Measurements from ENCODE around the gene ZPBP2.
"Not testable (repeated sequence)": the region's sequence is repeated elsewhere in the genome, so short reads cannot be mapped to it uniquely, and the experiment has no call there.

Gene ZPBP2

GRCh38 chr17:39867880-39868553 lies at the start of gene ZPBP2:
Gene ZPBP2, plus strand, starts transcription at chr17:39868202. Its CDS starts 153 bp downstream, at chr17:39868355.
- no peak within 1 kb of the TSS for H3K4me3 ChIP-seq (ENCODE audit: low read depth, low read length)

GRCh38 chr17:39818358-39819000 lies 49.5 kb upstream of the ZPBP2 start:
- no peak overlapping the region for H3K4me3 ChIP-seq (ENCODE audit: low read depth, low read length)

GRCh38 chr17:39820541-39820940 lies 47.5 kb upstream of the ZPBP2 start:
- no peak overlapping the region for H3K4me3 ChIP-seq (ENCODE audit: low read depth, low read length)

GRCh38 chr17:39820987-39821386 lies 47.0 kb upstream of the ZPBP2 start:
- no peak overlapping the region for H3K4me3 ChIP-seq (ENCODE audit: low read depth, low read length)

- H3K4me3 ChIP-seq (ENCODE audit: low read depth, low read length) = no peak overlapping the region
These were observed 46.0 kb upstream of the ZPBP2 start for GRCh38 chr17:39822051-39822451.

- H3K4me3 ChIP-seq (ENCODE audit: low read depth, low read length) = no peak overlapping the region
These were observed 44.5 kb upstream of the ZPBP2 start for GRCh38 chr17:39823407-39824054.

GRCh38 chr17:39826334-39826733 lies 41.7 kb upstream of the ZPBP2 start:
- no peak overlapping the region for H3K4me3 ChIP-seq (ENCODE audit: low read depth, low read length)

- no peak overlapping the region for H3K4me3 ChIP-seq (ENCODE audit: low read depth, low read length)
These were observed 39.6 kb upstream of the ZPBP2 start for GRCh38 chr17:39828443-39828842.

GRCh38 chr17:39831588-39831987 lies 36.4 kb upstream of the ZPBP2 start:
- H3K4me3 ChIP-seq (ENCODE audit: low read depth, low read length) = no peak overlapping the region

- H3K4me3 ChIP-seq (ENCODE audit: low read depth, low read length) = no peak overlapping the region
These were observed 34.0 kb upstream of the ZPBP2 start for GRCh38 chr17:39834017-39834416.

- H3K4me3 ChIP-seq (ENCODE audit: low read depth, low read length) = no peak overlapping the region
These were observed 32.8 kb upstream of the ZPBP2 start for GRCh38 chr17:39835038-39835786.

GRCh38 chr17:39836117-39836516 lies 31.9 kb upstream of the ZPBP2 start:
- no peak overlapping the region for H3K4me3 ChIP-seq (ENCODE audit: low read depth, low read length)

GRCh38 chr17:39838057-39838456 lies 29.9 kb upstream of the ZPBP2 start:
- no peak overlapping the region for H3K4me3 ChIP-seq (ENCODE audit: low read depth, low read length)

GRCh38 chr17:39838784-39839183 lies 29.2 kb upstream of the ZPBP2 start:
- no peak overlapping the region for H3K4me3 ChIP-seq (ENCODE audit: low read depth, low read length)

- no peak overlapping the region for H3K4me3 ChIP-seq (ENCODE audit: low read depth, low read length)
These were observed 26.8 kb upstream of the ZPBP2 start for GRCh38 chr17:39841134-39841683.

GRCh38 chr17:39845052-39845846 lies 22.8 kb upstream of the ZPBP2 start:
- H3K4me3 ChIP-seq (ENCODE audit: low read depth, low read length) = no peak overlapping the region

- no peak overlapping the region for H3K4me3 ChIP-seq (ENCODE audit: low read depth, low read length)
These were observed 21.8 kb upstream of the ZPBP2 start for GRCh38 chr17:39846205-39846604.

GRCh38 chr17:39848600-39848999 lies 19.4 kb upstream of the ZPBP2 start:
- H3K4me3 ChIP-seq (ENCODE audit: low read depth, low read length) = no peak overlapping the region

GRCh38 chr17:39850186-39850585 lies 17.8 kb upstream of the ZPBP2 start:
- not testable (repeated sequence) for H3K4me3 ChIP-seq (ENCODE audit: low read depth, low read length)

- H3K4me3 ChIP-seq (ENCODE audit: low read depth, low read length) = no peak overlapping the region
These were observed 15.8 kb upstream of the ZPBP2 start for GRCh38 chr17:39852239-39852638.
